HuH-7.5 (cell line): ENCODE data around the gene EXOC5.
"Not testable (repeated sequence)": the region's sequence is repeated elsewhere in the genome, so short reads cannot be mapped to it uniquely, and the experiment has no call there.

Source experiments
- DNase-seq: peaks from one replicate; pipeline ENCODE4 v3.0.0; 2011; ENCODE audit warnings: low spot score

The EXOC5 gene

GRCh38 chr14:57268161-57269069, at the start of gene EXOC5, which contains the start of gene AP5M1:
Gene EXOC5, minus strand, starts transcription at chr14:57268905. Its CDS starts 257 bp downstream, at chr14:57268648.
Gene AP5M1, plus strand, starts transcription at chr14:57268971. Its CDS starts 344 bp downstream, at chr14:57269315.
- peak; percentile 54 for DNase-seq

GRCh38 chr14:57317248-57317833, 48.6 kb upstream of the EXOC5 start:
- DNase-seq = peak; percentile 48

- DNase-seq = no peak
Measured at GRCh38 chr14:57314396-57315089, 45.8 kb upstream of the EXOC5 start.

- DNase-seq = no peak
Measured at GRCh38 chr14:57302883-57303282, 34.2 kb upstream of the EXOC5 start.

DNA sequence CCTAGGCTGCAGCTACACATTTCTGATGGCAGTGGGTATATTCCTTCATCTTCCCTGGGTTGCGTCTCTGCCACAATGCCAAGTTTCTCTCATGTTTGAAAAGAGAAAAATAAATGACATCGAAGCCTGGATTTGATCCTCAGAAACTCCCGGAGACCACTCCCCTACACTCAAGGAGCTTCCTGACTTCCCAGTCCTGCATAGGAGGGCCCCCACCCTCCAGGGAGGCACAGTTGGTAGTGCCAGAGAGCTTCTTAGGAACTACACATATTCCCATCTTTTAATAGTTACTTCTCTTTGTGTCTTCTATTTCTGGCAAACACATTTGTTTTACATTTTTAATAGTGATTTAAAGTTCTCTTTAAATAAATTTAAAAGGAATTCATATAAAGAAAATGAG, 30.8 kb upstream of the EXOC5 start:
- DNase-seq = no peak

- no peak for DNase-seq
Measured at GRCh38 chr14:57297852-57298251, 29.1 kb upstream of the EXOC5 start.

DNA sequence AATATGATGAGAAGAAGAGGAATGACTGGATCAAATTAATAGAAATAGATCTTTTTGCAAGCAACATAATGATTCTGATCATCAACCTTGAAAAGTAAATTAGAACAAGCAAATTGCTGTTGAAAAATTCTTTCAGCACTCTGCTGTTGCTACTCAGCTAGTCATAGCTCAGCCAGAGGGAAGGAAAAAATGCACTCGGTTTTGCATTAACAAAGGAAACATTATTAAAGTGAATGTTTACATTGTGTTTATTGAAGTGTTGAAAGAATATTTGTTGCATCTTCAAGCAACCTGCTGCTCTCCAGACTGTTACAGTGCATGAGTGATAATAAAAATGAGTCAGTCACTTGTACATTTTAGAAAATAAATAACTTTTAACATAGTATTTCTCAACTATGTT, 26.5 kb upstream of the EXOC5 start:
- DNase-seq = no peak

- no peak for DNase-seq
Measured at GRCh38 chr14:57293866-57294837, 25.4 kb upstream of the EXOC5 start.

GRCh38 chr14:57291692-57292647, 23.3 kb upstream of the EXOC5 start:
- no peak for DNase-seq

GRCh38 chr14:57290751-57291150, 22.0 kb upstream of the EXOC5 start:
- no peak for DNase-seq

DNA sequence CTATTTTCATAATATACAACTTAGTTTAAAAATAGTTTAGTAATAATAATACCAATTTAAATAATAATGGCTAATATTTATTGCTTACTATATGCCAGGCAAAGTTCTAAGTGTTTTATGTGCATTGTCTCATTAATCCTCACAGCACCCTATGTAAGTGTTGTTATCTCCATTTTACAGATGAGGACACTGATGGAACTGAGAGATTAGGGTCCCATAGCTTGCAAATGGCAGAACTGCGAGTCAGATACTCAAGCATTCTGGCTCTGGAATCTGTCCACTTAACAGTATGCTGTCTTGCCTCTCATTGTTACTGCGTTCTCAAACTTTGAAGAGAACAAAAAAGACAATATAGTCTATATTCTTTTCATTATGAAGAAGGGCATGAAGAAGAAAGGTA, 19.0 kb upstream of the EXOC5 start:
- DNase-seq = no peak

GRCh38 chr14:57277062-57277461, 8.4 kb upstream of the EXOC5 start:
- no peak for DNase-seq

DNA sequence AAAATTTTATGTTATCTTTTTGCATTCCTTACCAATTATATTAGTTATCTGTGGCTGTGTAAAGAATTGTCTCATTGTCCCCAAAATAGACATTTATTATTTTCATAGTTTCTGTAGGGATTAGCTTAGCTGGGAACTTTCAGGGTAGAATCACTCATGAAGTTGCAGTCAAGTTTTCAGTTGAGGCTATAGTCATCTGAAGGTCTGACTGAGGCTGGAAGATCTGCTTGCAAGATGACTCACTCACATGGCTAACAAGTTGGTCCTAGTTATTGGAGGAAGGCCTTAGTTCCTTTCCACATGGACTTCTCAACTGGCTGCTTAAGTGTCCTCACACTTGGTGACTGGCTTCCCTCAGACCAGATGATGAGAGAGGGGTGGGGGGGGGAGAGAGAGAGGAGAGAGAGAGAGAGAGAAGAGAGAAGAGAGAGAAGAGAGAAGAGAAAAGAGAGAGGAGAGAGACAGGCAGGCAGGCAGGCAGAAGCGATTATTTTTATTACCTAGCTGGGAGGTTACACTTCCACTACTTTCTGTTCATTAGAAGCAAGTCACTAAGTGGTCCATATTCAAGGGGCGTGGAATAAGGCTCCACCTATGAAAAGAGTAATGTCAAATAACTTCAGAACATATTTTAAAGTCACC, 6.4 kb upstream of the EXOC5 start:
- DNase-seq = no peak

- no peak for DNase-seq
Measured at GRCh38 chr14:57274551-57274950, 5.8 kb upstream of the EXOC5 start.

DNA sequence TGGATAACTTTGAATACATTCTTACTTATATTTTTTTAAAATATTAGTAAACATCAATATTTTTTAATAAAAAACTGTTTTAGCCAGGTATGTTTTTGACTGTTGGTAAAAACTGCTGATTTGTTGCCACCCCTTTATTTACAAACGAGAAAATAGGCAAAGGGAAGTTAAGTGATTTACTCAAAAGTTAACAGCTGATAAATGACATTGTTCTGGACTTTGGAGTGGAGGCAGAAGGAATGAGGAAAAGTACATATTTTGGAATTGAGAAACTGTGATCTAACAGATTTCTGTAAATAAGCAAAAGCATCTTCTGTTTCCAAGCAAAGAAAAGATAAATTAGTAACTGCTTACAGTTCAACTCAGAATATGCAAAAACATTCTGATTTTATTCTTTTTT, 4.5 kb upstream of the EXOC5 start:
- DNase-seq = no peak

DNA sequence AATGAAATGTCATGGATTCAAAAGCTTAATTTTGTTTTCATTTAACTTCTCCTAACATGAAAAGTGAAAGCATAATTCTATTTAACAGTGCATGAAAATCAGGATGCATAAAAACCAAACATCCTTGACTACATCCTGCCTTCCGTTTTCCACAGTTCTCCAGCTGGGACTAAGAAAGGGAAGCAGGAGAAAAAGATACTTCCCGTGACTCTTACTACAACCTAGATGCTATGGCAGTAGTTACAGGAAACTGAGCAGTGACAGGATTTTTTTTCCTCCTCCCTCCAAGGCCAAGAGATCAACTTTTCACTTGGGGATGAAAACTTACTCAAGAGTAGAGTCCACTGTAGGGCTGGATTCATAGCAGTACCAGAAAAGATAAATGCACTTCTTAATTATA, 2.6 kb downstream of the EXOC5 start:
- no peak for DNase-seq

- no peak for DNase-seq
Measured at GRCh38 chr14:57262117-57262516, 6.6 kb downstream of the EXOC5 start.

- no peak for DNase-seq
Measured at GRCh38 chr14:57261604-57262003, 7.1 kb downstream of the EXOC5 start.

GRCh38 chr14:57259672-57260071, 9.0 kb downstream of the EXOC5 start:
- DNase-seq = no peak

DNA sequence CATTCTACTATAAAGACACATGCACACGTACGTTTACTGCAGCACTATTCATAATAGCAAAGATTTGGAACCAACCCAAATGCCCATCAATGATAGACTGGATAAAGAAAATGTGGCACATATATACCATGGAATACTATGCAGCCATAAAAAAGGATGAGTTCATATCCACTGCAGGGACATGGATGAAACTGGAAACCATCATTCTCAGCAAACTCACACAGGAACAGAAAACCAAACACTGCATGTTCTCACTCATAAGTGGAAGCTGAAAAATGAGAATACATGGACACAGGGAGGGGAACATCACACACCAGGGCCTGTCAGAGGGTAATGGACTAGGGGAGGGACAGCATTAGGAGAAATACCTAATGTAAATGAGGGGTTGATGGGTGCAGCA, 10.5 kb downstream of the EXOC5 start:
- DNase-seq = not testable (repeated sequence)
